Ovary (tissue), 1 donor: ENCODE results near the gene SIM1.

ENCODE experiments used
- EP300 ChIP-seq: sonication (generic); formaldehyde crosslinking; IDR thresholded peaks from one replicate; pipeline ENCODE4 v1.6.1; 2017; ENCODE audit warnings: antibody characterized with exemption
- POLR2A ChIP-seq: fragments of 450-650 bp; IDR thresholded peaks from one replicate; pipeline ENCODE4 v1.6.1; 2017; ENCODE audit warnings: antibody characterized with exemption, mild to moderate bottlenecking, moderate library complexity

- TF ChIP-seq POLR2A = no peak
- no peak for TF ChIP-seq EP300
Observed at GRCh38 chr6:100465701-100466409, 1.1 kb upstream of the SIM1 start.
